Lower leg skin (tissue), 4 donors: ENCODE results near the gene HAUS5. TPM values are rescaled to one million over a fixed set of nuclear protein-coding genes. Genes with fewer than 3 reads are reported as not detected.
"Not testable (repeated sequence)": the region's sequence is repeated elsewhere in the genome, so short reads cannot be mapped to it uniquely, and the experiment has no call there.

Experiments used
- DNase-seq, 2 donors: peaks; one replicate each; pipeline ENCODE4 v3.0.0-alpha.2; 2019; ENCODE audit warnings: low spot score in 2 of 2
- H3K4me3 ChIP-seq: fragments of 200-600 bp; sonication (generic); 2 replicates; pipeline ENCODE4 v1.5.1; 2017; ENCODE audit warnings: mild to moderate bottlenecking, low read depth; ENCODE audit not compliant: poor library complexity, severe bottlenecking
- CTCF ChIP-seq, 3 donors: fragments of 450-650 bp; IDR thresholded peaks; one replicate each; pipeline ENCODE4 v1.5.1; 2016; ENCODE audit warnings: antibody characterized with exemption in 3 of 3, mild to moderate bottlenecking in 3 of 3, moderate library complexity in 2 of 3
- POLR2A ChIP-seq, 2 donors: fragments of 450-650 bp; IDR thresholded peaks; one replicate each; pipeline ENCODE4 v1.6.1; 2016 to 2017; ENCODE audit warnings: antibody characterized with exemption in 2 of 2, mild to moderate bottlenecking in 1 of 2, moderate library complexity in 1 of 2
- WGBS, 2 donors: methylation state at CpG; one replicate each; pipeline ENCODE4 v1.1.5; 2018; 5-methylcytosine and 5-hydroxymethylcytosine counted together
- intact Hi-C: fragments of 100-400 bp; cut with DNase I; formaldehyde crosslinking; loops from one replicate; pipeline ENCODE4 v1.15.0; 2023; ENCODE audit warnings: low total_unique reads
- total RNA-seq, 4 donors: library from RNA; depleted of rRNA; stranded (reverse); fragments of >200 nt; gene quantifications; one replicate each; pipeline ENCODE4 v1.1.0, GENCODE V29; 2016

The HAUS5 gene
- total RNA-seq, 4 donors from 2014 or later, result 8.9 to 15.7 (median 12.2) TPM

- 20 to 23% methylated on average over 20 of the region's 20 CpGs for whole genome bisulfite sequencing, 2 donors
- TF ChIP-seq POLR2A (IDR thresholded peaks at IDR 0.05) (no peak), CTCF (IDR thresholded peaks at IDR 0.05) (no peak)
- H3K4me3 ChIP-seq, result peak overlapping the region; percentile 49
- intact Hi-C loops, result no loop called here
- peak; percentile 80 to 97 for DNase-seq
These were observed 32.6 kb downstream of the HAUS5 start for GRCh38 chr19:35644987-35645679.

DNA sequence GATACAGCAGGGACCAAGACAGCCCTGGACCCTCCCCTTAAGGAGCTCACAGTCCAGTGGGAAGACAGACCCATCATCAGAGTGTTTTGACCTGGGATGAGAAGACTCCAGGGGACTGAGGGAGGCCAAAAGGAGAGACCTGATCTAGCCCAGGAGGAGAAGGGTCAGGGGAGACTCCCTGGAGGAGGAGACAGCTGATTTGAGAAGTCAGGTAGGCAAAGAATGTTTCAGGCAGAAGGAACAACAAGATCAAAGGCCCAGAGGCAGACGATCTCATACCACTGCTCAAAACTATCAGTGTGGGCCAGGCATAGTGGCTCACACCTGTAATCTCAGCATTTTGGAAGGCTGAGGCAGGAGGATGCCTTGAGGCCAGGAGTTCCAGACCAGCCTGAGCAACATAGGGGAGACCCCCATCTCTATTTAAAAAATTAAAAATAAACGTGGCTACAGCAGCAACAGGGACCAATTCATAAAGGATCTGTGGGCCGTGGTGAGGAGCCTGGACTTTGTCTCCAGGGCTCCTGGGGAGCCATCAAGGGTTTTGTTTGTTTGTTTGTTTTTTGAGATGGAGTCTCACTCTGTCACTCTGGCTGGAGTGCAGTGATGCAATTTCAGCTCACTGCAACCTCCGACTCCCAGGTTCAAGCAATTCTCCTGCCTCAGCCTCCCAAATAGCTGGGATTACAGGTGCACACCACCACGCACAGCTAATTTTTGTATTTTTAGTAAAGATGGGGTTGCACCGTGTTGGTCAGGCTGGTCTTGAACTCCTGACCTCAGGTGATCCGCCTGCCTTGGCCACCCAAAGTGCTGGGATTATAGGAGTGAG lies 33.4 kb downstream of the HAUS5 start:
- 82 to 86% methylated on average over 7 of the region's 7 CpGs for WGBS, 2 donors
- intact Hi-C loops, result no loop called here
- no peak for DNase-seq
- TF ChIP-seq CTCF (IDR thresholded peaks at IDR 0.05) (no peak), POLR2A (IDR thresholded peaks at IDR 0.05) (no peak)
- H3K4me3 ChIP-seq, result no peak overlapping the region

- intact Hi-C loops, result no loop called here
- H3K4me3 ChIP-seq, result peak within 1 kb of the TSS; percentile 83
- WGBS, 2 donors, result 0 to 1% methylated on average over 37 of the region's 46 CpGs
- TF ChIP-seq CTCF (IDR thresholded peaks at IDR 0.05), result no peak
- TF ChIP-seq POLR2A (IDR thresholded peaks at IDR 0.05), result peak in 1 of 2 donors; percentile 12
- peak; percentile 96 to 97 for DNase-seq
These were observed 35.8 kb downstream of the HAUS5 start, which contains the start of gene COX6B1 for GRCh38 chr19:35648017-35648961. TSS of gene COX6B1 (plus strand) at chr19:35648323. CDS start at chr19:35651244, 2,921 bp downstream.

GRCh38 chr19:35650581-35650980 lies 38.0 kb downstream of the HAUS5 start:
- no peak overlapping the region for H3K4me3 ChIP-seq
- intact Hi-C loops, result no loop called here
- WGBS, 2 donors, result 78 to 79% methylated on average over 9 of the region's 9 CpGs
- TF ChIP-seq CTCF (IDR thresholded peaks at IDR 0.05) (no peak), POLR2A (IDR thresholded peaks at IDR 0.05) (no peak)
- no peak for DNase-seq

DNA sequence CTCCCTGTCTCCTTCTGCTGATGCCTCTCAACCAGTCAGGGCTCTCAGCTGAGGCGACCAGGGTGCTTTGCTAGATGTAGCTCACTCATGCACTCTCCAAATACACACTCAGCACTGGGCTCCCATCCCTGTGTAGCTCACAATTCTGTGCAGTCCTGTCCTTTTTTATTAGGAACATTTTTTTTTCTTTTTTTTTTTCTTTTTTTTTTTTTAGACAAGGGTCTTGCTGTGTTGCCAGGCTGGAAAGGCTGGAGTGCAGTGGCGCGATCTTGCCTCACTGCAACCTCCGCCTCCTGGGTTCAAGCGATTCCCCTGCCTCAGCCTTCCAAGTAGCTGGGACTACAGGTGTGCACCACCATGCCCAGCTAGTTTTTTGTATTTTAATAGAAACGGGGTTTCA lies 42.3 kb downstream of the HAUS5 start:
- DNase-seq, H3K4me3 ChIP-seq, intact Hi-C loops: not testable (repeated sequence)
- 92 to 97% methylated on average over 6 of the region's 6 CpGs for WGBS, 2 donors
